NCI-H2196 (cell line): ENCODE measurements around the gene GLS.
"Not testable (repeated sequence)": the region's sequence is repeated elsewhere in the genome, so short reads cannot be mapped to it uniquely, and the experiment has no call there.

Source experiments
- DNase-seq: peaks from one replicate; lab custom pipeline; 2025; ENCODE audit not compliant: unreplicated experiment; lab: John Stamatoyannopoulos, UW

The GLS gene

GRCh38 chr2:190880378-190881083 is at the start of gene GLS:
TSS of gene GLS (plus strand) at chr2:190880821. CDS start at chr2:190881085, 264 bp downstream.
- DNase-seq = peak; percentile 97

- DNase-seq = no peak
These were observed 48.7 kb upstream of the GLS start for GRCh38 chr2:190831941-190832340.

- DNase-seq = no peak
These were observed 45.8 kb upstream of the GLS start for GRCh38 chr2:190834890-190835208.

DNA sequence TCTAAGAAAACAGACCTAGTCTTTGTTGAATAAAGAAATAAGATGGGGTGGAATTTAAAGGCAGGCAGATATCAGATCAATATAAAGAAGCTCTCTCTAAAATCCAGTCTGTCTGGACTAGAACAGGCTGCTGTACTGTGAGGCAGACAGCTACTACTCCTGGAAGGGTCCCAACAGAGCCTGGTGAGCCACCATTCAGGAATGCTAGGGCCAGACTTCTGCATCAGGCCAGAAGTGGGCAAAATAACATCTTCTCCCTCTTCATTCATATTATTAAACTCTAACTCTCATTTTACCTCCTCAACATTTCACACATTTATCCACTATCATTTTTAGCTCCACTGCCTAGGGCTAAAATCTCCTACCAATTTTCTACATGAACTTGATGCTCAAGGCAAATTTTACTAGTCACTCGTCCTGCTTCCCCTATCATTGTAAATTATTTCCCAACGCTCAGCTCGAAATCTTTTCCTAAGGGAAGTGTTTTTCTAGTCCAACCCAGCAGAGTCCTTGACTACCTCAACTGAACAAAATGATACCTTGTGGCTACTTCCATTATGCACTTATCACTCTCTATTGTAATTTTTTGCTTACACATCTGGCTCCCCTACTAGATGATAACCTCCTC is 45.2 kb upstream of the GLS start:
- DNase-seq = no peak

- no peak for DNase-seq
These were observed 43.9 kb upstream of the GLS start for GRCh38 chr2:190836767-190837166.

- DNase-seq = no peak
These were observed 43.2 kb upstream of the GLS start for GRCh38 chr2:190837420-190837819.

DNA sequence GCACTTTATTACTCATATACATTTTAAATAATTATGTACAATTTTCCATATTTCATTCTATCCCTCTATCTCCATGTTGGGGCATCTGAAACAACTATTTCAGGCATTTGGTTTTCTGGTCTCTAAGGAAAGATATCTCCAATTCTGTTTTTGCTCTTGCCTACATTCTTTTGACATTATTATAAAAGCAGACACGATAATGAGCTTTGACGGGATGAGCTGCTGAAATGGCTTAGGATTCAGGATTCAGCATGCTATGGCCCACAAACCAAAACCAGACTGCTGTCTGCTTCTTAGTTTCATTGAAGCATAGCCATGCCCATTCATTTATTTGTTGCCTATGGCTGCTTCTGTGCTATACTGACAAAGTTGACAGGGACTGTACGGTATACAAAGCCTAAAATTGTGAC is 42.7 kb upstream of the GLS start:
- DNase-seq = no peak

DNA sequence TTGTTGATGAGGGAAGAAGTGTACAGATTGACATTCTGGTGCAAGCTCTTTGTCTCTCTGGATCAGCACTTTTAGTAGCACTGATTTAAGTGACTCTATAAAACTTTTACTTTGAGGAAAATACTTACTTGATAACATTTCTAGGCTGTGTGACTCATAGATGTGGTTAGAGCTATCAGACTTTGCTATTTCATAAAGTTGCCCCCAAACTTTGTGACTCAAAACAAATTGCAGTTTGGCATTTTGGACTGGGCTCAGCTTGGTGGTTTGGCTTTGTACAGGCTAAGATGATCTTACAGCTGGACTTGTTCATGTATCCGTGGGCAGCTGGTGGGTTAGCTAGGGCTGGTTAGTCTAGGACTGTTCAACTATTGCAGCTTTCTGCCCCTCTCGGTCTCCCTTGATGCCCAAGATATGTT is 42.1 kb upstream of the GLS start:
- DNase-seq = no peak

GRCh38 chr2:190840569-190841172 is 40.0 kb upstream of the GLS start:
- DNase-seq = no peak

GRCh38 chr2:190841707-190842505 is 38.7 kb upstream of the GLS start:
- DNase-seq = no peak

DNA sequence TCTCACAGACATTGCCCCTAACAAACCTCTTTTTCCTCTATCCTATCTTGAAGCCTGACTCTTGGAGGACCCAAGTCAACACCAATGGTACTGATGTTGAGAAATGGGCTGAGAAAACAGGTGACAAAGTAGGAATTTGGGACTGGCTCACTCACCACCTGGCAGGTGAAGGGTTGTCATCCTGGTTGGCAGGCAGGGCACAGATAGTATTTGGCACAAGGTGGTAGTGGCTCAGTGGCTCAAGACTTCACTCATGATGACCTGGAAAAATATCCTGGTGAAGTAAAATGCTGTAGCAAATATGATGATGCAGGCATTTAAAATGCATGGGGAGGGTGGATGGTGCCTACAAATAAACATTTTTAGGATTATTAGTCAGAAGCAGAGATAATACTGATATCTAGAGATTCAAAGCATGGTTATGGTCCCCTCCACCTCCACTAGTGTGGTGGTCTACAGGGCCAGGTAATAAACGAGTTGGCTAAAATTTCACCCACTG is 38.0 kb upstream of the GLS start:
- no peak for DNase-seq

- no peak for DNase-seq
These were observed 36.5 kb upstream of the GLS start for GRCh38 chr2:190843890-190844699.

GRCh38 chr2:190844700-190845401 is 35.8 kb upstream of the GLS start:
- no peak for DNase-seq

DNA sequence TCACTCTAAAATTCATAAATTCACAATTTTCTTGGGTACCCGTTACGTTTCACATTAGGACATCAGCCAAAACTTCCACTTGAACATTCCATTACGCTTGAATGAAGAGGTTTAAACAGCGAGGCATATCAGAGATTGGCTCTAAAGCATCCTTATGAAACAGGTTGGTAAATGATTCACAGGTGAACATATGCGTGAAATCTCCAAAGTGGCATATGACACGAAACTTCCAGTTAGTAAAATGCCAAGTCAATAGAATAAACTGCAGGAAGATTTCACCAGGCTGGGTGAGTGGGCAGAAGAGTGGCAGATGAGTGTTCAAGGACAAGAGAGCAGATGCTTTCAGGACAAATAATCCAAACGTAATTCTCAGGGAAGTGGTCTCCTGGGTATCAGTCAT is 33.9 kb upstream of the GLS start:
- DNase-seq = no peak

DNA sequence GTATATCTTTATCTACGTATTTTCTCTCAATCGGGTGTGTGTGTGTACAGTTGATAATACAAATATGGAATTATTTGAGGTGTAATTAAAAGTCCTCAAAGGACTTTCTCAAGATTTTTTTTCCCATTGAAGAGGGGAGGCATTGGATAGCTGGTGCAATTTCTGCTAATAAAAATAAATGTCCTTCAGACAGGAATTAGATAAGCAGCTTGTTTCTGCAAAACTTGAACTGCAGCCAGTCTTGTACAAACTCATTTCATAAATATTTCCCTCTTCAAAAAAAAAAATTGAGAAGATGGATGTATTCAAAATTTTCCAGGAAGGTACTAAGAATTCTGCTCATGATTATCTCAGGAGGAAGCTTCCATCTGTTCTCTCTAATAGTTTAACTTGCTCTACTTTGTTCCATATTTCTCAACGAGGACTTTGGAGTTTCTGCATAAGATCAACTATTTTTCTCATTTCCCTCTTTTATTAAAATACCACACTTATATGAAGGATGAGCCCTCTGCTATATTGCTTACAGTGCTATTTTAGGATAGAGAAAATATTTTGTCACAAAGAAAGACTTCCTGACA is 33.0 kb upstream of the GLS start:
- DNase-seq = no peak

DNA sequence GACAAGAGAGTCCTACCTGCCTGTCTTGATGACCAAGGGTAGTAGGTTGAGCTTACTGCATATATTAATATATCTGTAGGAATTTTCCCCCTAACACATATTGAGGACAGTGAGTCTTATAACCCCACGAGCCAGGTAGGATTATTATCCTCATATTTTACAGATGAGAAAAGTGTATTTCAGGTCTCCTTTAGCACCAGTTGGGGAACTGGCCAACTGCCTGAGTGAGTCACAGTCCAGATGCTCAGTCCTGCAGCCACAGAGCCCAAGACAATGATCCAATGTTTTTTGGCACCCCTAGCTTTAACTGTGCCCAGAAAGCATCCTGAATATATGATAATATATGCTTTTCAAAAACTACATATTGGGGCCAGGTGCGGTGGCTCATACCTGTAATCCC is 30.8 kb upstream of the GLS start:
- DNase-seq = no peak

GRCh38 chr2:190853022-190853421 is 27.6 kb upstream of the GLS start:
- DNase-seq = not testable (repeated sequence)

GRCh38 chr2:190853531-190854383 is 26.9 kb upstream of the GLS start:
- no peak for DNase-seq

GRCh38 chr2:190854726-190855125 is 25.9 kb upstream of the GLS start:
- DNase-seq = no peak
